GM18868 (cell line): ENCODE results near the gene GDPD1.
"Not testable (repeated sequence)": the region's sequence is repeated elsewhere in the genome, so short reads cannot be mapped to it uniquely, and the experiment has no call there.

Source experiments
- ATAC-seq: cut with Tn5 transposase; IDR thresholded peaks from one replicate; pipeline ENCODE4 v1.9.1; 2021; ENCODE audit warnings: mild to moderate bottlenecking, moderate library complexity; ENCODE audit not compliant: unreplicated experiment

GDPD1 gene

DNA sequence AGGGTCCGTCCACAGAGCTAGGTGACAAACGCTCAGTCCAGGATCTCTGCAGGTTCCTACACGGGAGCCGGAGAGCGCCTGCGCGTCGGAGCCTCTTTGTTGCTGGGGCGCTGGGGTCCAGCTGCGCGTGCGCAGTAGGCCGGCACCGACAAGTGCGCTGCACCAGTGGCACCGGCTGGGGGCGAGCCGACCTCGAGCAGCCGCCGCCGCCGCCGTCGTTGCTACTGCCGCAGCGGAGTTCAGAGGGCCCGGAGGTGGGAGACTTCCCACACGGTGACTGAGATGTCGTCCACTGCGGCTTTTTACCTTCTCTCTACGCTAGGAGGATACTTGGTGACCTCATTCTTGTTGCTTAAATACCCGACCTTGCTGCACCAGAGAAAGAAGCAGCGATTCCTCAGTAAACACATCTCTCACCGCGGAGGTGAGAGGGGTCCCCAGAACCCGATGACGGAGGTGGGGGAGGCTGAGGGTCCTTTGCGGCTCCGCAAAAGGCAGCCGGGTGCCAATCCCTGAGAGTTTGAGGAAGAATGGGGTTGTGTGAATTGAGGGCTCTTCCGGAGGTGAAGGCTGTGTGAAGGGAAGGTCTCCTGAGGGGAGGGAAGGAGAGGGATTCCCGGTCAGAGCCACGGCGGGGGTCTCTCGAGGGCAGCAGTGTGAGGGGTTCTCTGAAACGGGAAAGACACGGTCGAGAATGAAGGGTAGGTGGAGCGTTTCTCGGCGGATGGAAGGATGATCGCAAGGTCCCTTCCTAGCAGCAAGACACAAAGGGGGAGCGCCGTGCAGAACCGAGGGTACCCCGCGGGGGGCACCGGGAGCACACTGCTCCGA lies at the start of gene GDPD1:
Gene GDPD1 (plus strand): TSS at position 184 of the 831 bp plus-strand sequence. CDS start 99 bp downstream, at position 283.
- peak; percentile 98 for ATAC-seq

DNA sequence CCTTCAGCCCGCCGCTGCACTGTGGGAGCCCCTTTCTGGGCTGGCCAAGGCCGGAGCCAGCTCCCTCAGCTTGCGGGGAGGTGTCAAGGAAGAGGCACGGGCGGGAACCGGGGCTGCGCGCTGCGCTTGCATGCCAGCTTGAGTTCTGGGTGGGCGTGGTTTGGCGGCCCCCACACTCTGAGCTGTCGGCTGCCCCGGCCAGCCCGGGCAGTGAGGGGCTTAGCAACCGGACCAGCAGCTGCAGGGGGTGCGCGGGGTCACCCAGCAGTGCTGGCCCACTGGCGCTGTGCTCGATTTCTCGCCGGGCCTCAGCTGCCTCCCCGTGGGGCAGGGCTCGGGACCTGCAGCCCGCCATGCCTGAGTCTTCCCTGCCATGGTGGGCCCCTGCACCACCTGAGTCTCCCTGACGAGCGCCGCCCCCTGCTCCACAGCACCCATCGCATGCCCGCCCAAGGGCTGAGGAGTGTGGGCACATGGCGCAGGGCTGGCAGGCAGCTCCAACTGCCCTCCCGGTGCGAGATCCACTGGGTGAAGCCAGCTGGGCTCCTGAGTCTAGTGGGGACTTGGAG lies 47.8 kb upstream of the GDPD1 start:
- ATAC-seq: no peak

DNA sequence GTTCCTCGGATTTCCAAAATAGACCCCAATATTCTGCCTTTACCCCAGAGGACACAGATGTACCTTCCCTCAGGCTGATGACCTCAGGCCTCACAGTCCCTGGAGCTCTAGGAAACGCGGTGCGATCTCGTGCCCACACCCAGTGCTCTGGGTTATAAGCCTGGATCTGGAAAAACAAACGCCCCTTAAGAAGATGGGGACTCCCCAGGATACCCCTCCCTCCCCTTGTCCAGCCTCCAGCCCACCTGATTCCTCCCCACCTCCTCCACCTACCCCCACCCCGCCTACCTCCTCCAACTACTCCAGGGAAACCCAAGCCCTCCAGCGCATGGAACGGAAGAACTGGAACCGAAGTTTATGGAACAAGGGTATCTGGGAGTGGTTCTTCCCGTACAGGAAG lies 45.6 kb upstream of the GDPD1 start:
- ATAC-seq: no peak

DNA sequence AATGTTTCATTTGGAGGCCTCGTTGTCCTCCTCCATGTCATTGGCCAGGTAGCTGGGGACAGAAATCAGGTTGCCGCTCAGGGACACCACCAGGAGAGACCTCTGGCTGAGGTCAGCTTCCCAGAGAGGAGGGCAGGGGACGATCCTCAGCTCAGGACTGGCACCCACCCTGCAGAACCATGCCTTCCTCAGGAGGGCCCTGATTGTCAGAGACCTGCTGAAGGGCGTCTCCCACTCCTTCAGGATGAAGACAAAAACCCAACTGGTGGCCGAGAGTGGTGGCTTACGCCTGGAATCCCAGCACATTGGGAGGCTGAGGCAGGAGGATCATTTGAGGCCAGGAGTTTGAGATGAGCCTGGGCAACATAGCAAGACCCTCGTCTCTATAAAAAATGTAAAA lies 45.2 kb upstream of the GDPD1 start:
- no peak for ATAC-seq

DNA sequence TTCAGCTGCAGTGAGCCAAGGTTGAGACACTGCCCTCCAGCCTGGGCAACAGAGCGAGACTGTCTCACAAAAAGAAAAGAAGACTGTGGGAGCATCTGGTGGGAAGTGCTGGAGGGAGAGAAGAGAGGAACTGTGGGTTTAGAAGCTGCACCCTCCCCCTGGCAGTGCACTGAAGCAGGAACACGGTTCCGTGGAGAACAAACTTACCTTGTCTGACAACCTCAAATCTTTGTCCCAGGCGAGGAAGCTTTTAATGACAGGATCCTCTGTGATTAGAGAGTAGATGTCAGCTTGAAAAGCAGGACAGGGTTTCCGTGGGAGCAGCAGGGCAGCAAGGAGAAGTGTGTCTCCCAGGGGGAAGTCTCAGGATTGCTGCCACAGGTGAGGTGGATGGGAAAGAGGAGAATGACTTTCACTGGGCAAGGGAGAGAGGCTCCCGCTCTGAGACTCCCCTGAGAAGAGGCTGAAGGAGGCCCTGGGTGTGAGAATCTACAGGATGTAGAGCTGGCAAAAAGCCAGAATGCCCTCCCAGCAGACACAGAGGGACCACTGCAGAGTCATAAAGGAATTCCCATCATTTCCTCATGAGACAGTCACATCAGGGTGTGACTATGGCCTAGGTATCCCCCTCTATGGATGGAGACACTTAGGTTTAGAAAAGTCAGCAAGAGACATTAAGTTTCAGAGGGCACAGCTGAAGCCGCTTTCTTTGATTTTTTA lies 41.9 kb upstream of the GDPD1 start:
- no peak for ATAC-seq

DNA sequence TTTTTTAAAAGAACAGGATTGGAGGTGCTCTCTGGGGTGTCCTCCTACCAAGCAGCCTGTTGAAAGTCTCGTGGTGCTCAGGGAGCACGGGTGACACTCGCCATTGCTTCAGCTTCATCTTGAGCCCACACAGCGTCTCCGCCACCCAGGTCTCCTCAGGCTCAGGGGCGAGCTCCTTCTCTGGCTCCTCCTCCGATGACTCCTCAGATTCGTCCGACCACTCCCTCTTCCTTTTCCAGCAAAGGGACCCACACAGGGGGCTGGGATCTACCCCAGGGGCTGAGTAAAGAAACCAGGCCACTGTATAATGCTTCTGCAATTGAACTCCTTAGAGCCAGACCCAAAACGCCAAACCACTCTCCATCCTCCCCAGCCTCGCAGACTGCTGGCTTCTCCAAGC lies 40.7 kb upstream of the GDPD1 start:
- ATAC-seq: not testable (repeated sequence)

DNA sequence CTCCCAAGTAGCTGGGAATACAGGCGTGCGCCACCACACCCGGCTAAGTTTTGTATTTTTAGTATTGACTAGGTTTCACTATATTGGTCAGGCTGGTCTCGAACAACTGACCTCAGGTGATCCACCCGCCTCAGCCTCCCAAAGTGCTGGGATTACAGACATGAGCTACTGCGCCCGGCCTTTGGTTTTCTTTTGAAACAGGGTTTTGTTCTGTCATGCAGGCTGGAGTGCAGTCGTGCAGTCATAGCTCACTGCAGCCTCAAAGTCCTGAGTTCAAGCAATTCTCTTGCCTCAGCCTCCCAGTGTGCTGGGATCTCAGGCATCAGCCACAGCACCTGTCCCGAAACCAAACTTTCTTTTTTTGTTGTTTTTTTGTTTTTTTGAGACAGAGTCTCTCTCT lies 39.7 kb upstream of the GDPD1 start:
- no peak for ATAC-seq

DNA sequence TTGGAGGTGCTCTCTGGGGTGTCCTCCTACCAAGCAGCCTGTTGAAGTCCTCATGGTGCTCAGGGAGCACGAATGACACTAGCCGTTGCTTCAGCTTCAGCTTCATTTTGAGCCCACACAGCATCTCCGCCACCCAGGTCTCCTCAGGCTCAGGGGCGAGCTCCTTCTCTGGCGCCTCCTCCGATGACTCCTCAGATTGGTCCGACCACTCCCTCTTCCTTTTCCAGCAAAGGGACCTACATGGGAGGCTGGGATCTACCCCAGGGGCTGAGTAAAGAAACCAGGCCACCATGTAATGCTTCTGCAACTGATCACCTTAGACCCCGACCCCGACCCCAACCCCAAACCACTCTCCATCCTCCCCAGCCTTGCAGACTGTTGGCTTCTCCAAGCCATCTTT lies 38.8 kb upstream of the GDPD1 start:
- ATAC-seq: no peak

DNA sequence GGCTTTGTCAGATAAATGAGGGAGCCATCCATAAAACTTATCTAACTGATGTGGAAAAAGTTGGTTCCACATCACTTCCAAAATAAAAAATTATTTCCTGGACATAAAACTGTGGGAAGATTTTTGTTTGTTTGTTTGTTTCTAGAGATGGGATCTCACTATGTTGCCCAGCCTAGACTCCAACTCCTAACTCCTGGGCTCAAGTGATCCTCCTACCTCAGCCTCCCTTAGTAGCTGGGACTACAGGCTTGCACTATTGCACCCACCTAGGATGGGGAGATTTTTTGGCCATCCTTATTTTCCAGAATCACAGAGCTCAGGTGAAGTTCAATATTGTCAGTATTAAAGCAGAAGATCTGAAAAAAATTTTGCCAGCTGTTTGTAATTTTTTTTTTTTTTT lies 34.3 kb upstream of the GDPD1 start:
- ATAC-seq: no peak

DNA sequence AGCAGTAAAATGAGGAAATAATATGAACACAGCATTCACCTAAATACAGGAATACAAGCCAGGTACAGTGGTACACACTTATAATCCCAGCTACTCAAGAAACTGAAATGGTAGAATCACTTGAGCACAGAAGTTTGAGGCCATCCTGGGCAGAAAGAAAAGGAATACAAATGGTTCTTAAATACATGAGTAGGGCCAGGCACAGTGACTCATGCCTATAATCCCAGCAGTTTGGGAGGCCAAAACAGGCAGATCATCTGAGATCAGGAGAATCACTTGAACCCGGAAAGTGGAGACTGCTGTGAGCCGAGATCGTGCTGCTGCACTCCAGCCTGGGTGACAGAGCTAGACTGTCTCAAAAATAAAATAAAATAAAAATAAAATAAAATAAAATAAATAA lies 33.5 kb upstream of the GDPD1 start:
- ATAC-seq: no peak

DNA sequence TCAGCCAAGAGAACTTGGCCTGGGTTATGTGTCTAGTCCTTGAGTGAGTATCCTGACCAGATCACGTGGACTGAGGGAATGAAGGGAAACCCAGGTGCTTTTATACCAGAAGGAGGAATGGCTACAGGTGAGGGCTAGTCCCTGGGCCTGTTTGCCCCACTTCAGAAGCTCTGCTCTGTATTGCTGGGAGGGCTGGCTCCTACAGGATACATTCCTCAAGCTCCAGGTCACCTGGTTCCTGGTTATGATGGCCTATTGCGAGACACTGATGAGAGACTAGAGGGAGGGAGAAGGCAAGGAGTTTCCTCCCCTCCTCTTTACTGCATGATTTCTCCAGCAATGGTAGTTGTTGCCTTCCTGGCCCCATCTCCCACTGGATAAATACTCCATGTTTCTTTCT lies 29.5 kb upstream of the GDPD1 start:
- no peak for ATAC-seq

DNA sequence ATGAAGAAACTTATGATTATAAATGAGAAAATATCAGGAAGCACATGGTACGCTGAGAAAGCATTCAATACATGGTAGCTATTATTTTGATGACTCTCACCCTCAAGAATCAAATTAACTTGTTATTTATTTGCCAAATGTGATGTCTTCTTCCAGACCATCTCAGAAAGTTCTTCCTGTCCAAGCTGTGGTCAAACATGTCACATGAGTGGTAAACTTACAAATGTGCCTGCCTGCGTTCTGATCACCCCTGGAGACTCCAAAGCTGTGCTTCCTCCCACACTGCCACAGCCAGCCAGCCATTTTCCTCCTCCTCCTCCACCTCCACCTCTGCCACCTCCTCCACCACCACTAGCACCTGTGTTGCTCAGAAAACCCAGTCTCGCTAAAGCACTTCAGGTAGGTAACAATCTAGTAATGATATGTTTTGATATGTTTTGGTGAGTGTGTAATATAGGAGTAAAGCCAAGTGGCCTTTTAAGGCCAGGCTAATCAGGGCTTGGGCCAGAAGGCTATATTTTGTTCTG lies 26.9 kb upstream of the GDPD1 start:
- ATAC-seq: no peak

DNA sequence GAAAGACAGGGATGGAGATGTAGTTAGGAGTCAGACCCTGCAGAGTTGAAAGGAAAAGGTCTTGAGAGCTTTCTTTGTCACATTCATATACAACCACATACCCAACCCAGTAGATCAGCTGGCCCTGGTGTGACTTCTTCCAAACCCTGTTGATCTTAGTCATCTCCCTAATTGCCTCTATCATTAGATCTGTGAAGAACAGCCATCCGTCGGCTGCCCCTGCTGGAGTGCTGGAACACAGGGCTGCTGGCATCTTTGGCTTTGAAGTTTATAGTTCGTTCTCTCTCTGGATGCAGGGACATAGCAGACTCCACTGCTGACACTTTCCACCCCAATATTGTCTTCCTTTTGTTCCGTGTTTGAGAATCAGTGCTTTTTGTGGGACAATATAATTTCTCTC lies 20.9 kb upstream of the GDPD1 start:
- ATAC-seq: no peak

DNA sequence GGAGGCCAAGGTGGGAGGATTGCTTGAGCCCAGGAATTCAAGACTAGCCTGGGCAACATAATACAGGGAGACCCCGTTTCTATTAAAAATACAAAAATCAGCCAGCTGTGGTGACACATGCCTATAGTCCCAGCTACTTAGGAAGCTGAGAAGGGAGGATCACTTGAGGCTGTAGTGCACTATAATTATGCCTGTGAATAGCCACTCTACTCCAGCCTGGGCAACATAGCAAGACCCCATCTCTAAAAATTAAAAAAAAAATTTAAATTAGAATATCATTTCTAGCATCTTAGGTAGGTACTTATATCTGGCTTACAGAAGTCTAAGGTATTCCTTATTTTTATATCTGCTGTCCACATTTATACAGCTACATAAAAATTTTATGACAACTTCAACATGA lies 18.0 kb upstream of the GDPD1 start:
- ATAC-seq: no peak

DNA sequence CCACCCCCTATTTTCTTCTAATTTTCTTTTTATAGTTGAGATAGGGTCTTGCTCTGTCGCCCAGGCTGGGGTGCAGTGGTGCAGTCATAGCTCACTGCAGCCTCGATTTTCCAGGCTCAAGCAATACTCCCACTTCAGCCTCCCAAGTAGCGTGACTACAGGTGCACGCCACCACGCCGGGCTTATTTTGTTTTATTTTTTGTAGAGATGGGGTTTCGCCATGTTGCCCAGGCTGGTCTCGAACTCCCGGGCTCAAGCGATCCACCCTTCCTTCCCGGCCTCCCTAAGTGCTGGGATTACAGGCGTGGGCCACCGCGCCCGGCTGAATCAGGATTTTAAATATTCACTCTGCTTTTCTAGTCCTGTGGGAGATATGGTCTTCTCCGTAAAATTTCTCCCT lies 941 bp upstream of the GDPD1 start:
- no peak for ATAC-seq

DNA sequence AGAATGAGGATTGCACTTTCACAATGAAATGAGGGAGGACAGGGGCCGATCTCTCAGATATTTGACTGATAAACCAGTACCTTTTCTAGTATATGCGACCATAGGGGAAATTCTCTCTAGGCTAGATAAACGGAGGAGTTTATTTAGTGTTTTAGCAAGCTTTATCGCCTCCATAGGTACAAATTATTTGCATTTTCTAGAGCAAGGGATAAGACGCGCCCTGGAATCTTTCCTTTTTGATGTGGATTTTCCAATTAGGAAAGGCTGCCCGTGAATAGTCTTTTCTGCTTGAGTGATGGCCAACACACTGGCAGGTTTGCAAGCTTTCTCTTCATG lies 351 bp upstream of the GDPD1 start:
- ATAC-seq: no peak

DNA sequence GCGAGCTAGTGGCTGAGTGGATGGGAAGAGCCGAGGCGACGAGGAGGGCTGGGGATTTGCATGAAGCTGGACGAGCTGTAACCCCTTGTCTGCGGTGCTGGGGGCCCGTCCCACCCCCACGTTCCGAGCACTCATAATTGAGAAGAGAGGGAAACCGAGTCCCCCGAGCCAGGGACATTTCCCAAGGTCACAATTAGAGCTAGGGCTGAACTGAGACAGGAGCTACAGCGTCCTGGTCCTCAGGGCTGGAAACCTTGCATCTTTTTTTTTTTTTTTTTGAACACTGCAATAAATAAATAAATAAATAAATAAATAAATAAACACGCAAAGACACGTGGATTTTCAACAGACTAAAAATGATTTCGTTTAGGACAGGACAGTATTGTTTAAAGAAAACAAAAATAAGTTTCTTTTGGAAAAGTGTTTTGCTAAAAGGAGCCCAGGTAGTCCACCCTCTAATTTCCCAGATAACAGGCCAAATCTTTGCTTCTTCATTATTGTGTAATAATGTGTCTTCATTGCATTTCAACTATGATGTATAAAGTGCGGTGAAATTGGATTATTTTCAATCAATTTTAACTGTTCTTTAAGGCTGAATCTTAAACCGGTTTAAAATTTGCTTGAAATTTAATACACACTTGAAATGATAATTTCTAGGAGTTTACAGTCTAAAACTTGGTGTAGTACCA lies 992 bp downstream of the GDPD1 start:
- no peak for ATAC-seq

DNA sequence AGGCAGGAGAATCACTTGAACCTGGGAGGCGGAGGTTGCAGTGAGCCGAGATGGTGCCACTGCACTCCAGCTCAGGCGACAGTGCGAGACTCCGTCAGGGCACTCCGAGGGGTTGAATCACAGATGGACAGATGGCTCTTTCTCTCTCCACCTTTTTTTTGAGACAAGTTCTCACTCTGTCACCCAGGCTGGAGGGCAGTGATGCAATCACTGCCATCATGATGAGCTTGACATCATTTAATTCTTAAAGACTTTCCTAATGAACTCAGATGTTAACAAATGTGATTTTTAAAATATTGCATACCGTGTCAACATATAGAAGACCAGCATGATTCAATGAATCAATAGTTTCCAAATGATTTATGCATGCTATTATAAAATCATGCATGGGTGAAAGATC lies 3.5 kb downstream of the GDPD1 start:
- no peak for ATAC-seq

DNA sequence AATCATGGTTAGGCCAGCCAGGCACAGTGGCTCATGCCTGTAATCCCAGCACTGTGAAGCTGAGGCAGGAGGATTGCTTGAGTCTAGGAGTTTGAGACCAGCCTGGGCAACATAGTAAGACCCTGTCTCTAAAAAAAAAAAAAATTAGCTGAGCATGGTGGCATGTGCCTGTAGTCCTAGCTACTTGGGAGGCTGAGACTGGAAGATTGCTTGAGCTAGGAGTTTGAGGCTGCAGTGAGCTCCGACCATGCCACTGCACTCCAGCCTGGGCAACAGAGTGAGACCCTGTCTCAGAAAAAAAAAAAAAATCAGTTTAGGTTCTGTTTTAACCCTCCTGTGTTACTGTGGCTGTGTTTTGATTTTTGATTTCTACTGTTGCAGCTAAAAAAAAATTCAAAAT lies 8.3 kb downstream of the GDPD1 start:
- ATAC-seq: not testable (repeated sequence)

DNA sequence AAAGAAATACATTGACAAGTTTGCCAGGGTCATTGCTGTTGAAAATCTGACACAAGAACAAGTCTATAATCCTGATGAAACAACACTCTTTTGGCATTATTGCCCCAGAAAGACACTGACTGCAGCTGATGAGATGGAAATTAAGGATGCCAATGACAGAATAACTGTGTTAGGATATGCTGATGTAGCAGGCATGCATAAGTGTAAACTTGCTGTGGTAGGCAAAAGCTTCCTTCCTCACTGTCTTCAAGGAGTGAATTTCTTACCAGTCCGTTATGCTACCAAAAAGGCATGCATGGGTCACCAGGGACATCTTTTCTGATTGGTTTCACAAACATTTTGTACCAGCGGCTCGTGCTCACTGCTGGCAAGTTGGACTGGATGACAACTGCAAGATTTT lies 10.5 kb downstream of the GDPD1 start:
- ATAC-seq: no peak

DNA sequence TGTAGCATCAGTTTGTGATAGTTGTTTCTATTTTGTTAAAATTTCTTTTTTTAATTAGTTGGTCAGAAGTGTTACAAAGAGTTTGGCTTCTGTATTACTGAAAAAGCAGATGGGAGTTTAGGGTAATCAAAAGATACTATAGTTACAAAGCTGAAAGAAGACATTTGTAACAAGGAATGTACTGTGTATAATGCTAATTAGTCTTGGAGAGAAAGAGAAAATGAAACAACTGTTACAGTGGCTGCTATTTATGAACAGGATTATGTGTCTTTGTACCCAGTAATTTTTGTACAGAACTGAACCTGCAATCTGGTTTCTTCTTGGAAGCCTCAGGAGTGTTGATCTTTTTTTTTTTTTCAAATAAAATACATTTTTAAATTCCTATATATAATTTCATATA lies 14.3 kb downstream of the GDPD1 start:
- no peak for ATAC-seq
